Keratinocyte (primary cell): ENCODE results near the gene KCNN1. TPM values are rescaled to one million over a fixed set of nuclear protein-coding genes. Genes with fewer than 3 reads are reported as not detected.
"Not testable (repeated sequence)": the region's sequence is repeated elsewhere in the genome, so short reads cannot be mapped to it uniquely, and the experiment has no call there.

ENCODE experiments used
- DNase-seq: peaks from one replicate; pipeline ENCODE4 v3.0.0-alpha.2; 2011; ENCODE audit warnings: low read depth, missing footprints, low spot score
- FAIRE-seq: peaks from 2 replicates; lab custom pipeline; 2011; peaks lifted over from hg19 to GRCh38; lab: Jason Lieb, UNC
- H2AFZ ChIP-seq: 2 replicates; pipeline ENCODE4 v1.6.0; 2012; ENCODE audit warnings: low read length, control low read depth, inconsistent platforms; ENCODE audit not compliant: control insufficient read depth
- H3K27ac ChIP-seq: 2 replicates; pipeline ENCODE4 v1.5.1; 2011; ENCODE audit warnings: low read length; ENCODE audit not compliant: control insufficient read depth, insufficient read depth
- H3K27me3 ChIP-seq: 3 replicates; pipeline ENCODE4 v1.6.0; 2011; ENCODE audit warnings: low read length; ENCODE audit not compliant: control insufficient read depth, insufficient read depth; ENCODE audit errors: extremely low read depth
- H3K36me3 ChIP-seq, 2 experiments: 2 replicates in 1 of 2; 3 replicates in 1 of 2; pipeline ENCODE4 v1.5.1; 2011; ENCODE audit warnings: low read length in 2 of 2, mild to moderate bottlenecking in 1 of 2; ENCODE audit not compliant: control insufficient read depth in 2 of 2, insufficient read depth in 2 of 2; ENCODE audit errors: extremely low read depth in 1 of 2
- H3K4me1 ChIP-seq: 3 replicates; pipeline ENCODE4 v1.5.1; 2011; ENCODE audit warnings: low read length; ENCODE audit not compliant: control insufficient read depth, insufficient read depth; ENCODE audit errors: extremely low read depth
- H3K4me2 ChIP-seq: 3 replicates; pipeline ENCODE4 v1.6.0; 2011; ENCODE audit warnings: low read depth, low read length; ENCODE audit not compliant: control insufficient read depth, insufficient read depth; ENCODE audit errors: extremely low read depth
- H3K4me3 ChIP-seq, 3 experiments: fragments of 200-600 bp in 1 of 3; sonication (generic) in 1 of 3; 2 replicates in 2 of 3; 3 replicates in 1 of 3; pipeline ENCODE4 v1.5.1; 2011 to 2016; ENCODE audit warnings: low read length in 3 of 3, mild to moderate bottlenecking in 3 of 3, control low read depth in 2 of 3, inconsistent platforms in 1 of 3, low read depth in 1 of 3, mixed read lengths in 1 of 3, mixed run types in 1 of 3, moderate library complexity in 1 of 3; ENCODE audit not compliant: control insufficient read depth in 2 of 3, insufficient read depth in 2 of 3; ENCODE audit errors: extremely low read depth in 1 of 3
- H3K79me2 ChIP-seq: 2 replicates; pipeline ENCODE4 v1.6.0; 2012; ENCODE audit warnings: low read length; ENCODE audit not compliant: control insufficient read depth, insufficient read depth
- H3K9ac ChIP-seq: 3 replicates; pipeline ENCODE4 v1.6.0; 2011; ENCODE audit warnings: low read length; ENCODE audit not compliant: control insufficient read depth, insufficient read depth; ENCODE audit errors: extremely low read depth
- H3K9me1 ChIP-seq: 3 replicates; pipeline ENCODE4 v1.6.0; 2011; ENCODE audit warnings: low read length; ENCODE audit not compliant: control insufficient read depth, insufficient read depth; ENCODE audit errors: extremely low read depth
- H3K9me3 ChIP-seq: 2 replicates; pipeline ENCODE4 v1.5.1; 2012; ENCODE audit warnings: low read depth, low read length; ENCODE audit not compliant: control insufficient read depth
- H4K20me1 ChIP-seq: 3 replicates; pipeline ENCODE4 v1.6.0; 2011; ENCODE audit warnings: low read length; ENCODE audit not compliant: control insufficient read depth, insufficient read depth; ENCODE audit errors: extremely low read depth
- EZH2 ChIP-seq: IDR thresholded peaks from one replicate; pipeline ENCODE4 v1.6.1; 2012; ENCODE audit warnings: inconsistent platforms, mild to moderate bottlenecking, low read length, moderate library complexity
- dilution Hi-C: fragments of 300-500 bp; cut with MboI; formaldehyde crosslinking; loops from one replicate; pipeline ENCODE4 v1.7.0; 2020; ENCODE audit warnings: low sequenced_read_pairs; ENCODE audit not compliant: extremely low pct_ligation_motif_present
- polyA minus RNA-seq, 3 experiments: library from RNA; depleted of rRNA, polyadenylated mRNA; stranded (reverse); fragments of >200 nt; gene quantifications; 1 replicate in 1 of 3; 2 replicates in 1 of 3; 3 replicates in 1 of 3; pipeline ENCODE4 v1.2.3, GENCODE V29; 2011
- polyA plus RNA-seq, 5 experiments: library from polyadenylated mRNA; depleted of rRNA in 3 of 5; stranded (reverse) in 3 of 5; stranded (forward) in 1 of 5; unstranded in 1 of 5; fragments of >200 nt; gene quantifications; 1 replicate in 1 of 5; 2 replicates in 3 of 5; 3 replicates in 1 of 5; pipeline versions ENCODE4 v1.2.1 to v1.2.3, GENCODE V29; 2011 to 2012; ENCODE audit warnings: missing spikeins in 2 of 5, low read depth in 1 of 5, low replicate concordance in 1 of 5
- TF ChIP-seq, protein P1 (sequence below), 3 experiments: IDR thresholded peaks in 1 of 3; conservative IDR thresholded peaks in 1 of 3; optimal IDR thresholded peaks in 1 of 3; 2 replicates in 2 of 3; 3 replicates in 1 of 3; pipeline versions ENCODE3 to v1.5.1; 2011; ENCODE audit warnings: low read length in 3 of 3, mild to moderate bottlenecking in 3 of 3, moderate library complexity in 2 of 3, control low read depth in 1 of 3, inconsistent platforms in 1 of 3; ENCODE audit not compliant: insufficient read depth in 2 of 3; ENCODE audit errors: extremely low read depth in 1 of 3

KCNN1 gene
- not detected in 3 replicates for polyA plus RNA-seq
- not detected for polyA plus RNA-seq (2011; ENCODE audit: low read depth)
- not detected in 2 replicates for polyA plus RNA-seq (2011; cell fraction: cytosol; rRNA removed)
- polyA plus RNA-seq (2011; cell fraction: nucleus; rRNA removed): not detected in 2 replicates
- 0.06 TPM in 1 of 2 replicates, not detected in the other for polyA plus RNA-seq (2012; ENCODE audit: low replicate concordance)
- polyA minus RNA-seq: not detected in 3 replicates
- polyA minus RNA-seq (2011; cell fraction: cytosol; rRNA and poly(A)+ RNA removed): not detected
- polyA minus RNA-seq (2011; cell fraction: nucleus; rRNA and poly(A)+ RNA removed): not detected in 2 replicates

- TF ChIP-seq, protein P1, sequence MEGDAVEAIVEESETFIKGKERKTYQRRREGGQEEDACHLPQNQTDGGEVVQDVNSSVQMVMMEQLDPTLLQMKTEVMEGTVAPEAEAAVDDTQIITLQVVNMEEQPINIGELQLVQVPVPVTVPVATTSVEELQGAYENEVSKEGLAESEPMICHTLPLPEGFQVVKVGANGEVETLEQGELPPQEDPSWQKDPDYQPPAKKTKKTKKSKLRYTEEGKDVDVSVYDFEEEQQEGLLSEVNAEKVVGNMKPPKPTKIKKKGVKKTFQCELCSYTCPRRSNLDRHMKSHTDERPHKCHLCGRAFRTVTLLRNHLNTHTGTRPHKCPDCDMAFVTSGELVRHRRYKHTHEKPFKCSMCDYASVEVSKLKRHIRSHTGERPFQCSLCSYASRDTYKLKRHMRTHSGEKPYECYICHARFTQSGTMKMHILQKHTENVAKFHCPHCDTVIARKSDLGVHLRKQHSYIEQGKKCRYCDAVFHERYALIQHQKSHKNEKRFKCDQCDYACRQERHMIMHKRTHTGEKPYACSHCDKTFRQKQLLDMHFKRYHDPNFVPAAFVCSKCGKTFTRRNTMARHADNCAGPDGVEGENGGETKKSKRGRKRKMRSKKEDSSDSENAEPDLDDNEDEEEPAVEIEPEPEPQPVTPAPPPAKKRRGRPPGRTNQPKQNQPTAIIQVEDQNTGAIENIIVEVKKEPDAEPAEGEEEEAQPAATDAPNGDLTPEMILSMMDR (optimal IDR thresholded peaks at IDR 0.05 in 1 of 3, IDR thresholded peaks at IDR 0.05 in 1 of 3, conservative IDR thresholded peaks at IDR 0.05 in 1 of 3; ENCODE audit: extremely low read depth in 1 of 3, insufficient read depth in 2 of 3, low read length in 3 of 3): no peak
- no peak for TF ChIP-seq EZH2
- H3K9ac ChIP-seq: no peak within 1 kb of the TSS
- no peak within 1 kb of the TSS for H3K4me3 ChIP-seq
- no peaks in the 10 kb centered on the region for H3K79me2 ChIP-seq
- no peaks in the 10 kb centered on the region for H3K9me1 ChIP-seq
- H3K4me2 ChIP-seq: no peak within 1 kb of the TSS
- dilution Hi-C loops: no loop called here
- H3K27me3 ChIP-seq: peaks cover 37% of the 10 kb centered on the region
- FAIRE-seq (no peak), DNase-seq (no peak)
- H3K27ac ChIP-seq: no peak within 1 kb of the TSS
- H3K36me3 ChIP-seq: no peaks in the 10 kb centered on the region
- no peak within 1 kb of the TSS for H2AFZ ChIP-seq
- H4K20me1 ChIP-seq: no peaks in the 10 kb centered on the region
- H3K9me3 ChIP-seq: no peaks in the 10 kb centered on the region
- no peaks in the 10 kb centered on the region for H3K4me1 ChIP-seq
Observed at GRCh38 chr19:17966550-17967256, at the start of gene KCNN1. Gene KCNN1 (plus strand): TSS chr19:17967107. CDS start chr19:17973889, 6,782 bp downstream.

DNA sequence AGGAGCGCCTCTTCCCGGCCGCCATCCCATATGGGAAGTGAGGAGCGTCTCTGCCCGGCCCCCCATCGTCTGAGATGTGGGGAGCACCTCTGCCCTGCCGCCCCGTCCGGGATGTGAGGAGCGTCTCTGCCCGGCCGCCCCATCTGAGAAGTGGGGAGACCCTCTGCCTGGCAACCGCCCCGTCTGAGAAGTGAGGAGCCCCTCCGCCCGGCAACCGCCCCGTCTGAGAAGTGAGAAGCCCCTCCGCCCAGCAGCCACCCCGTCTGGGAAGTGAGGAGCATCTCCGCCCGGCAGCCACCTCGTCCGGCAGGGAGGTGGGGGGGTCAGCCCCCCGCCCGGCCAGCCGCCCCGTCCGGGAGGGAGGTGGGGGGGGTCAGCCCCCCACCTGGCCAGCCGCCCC, 48.8 kb upstream of the KCNN1 start:
- H3K9ac ChIP-seq, H3K4me2 ChIP-seq, H3K27me3 ChIP-seq, H3K79me2 ChIP-seq, H3K27ac ChIP-seq, H3K36me3 ChIP-seq, H3K9me1 ChIP-seq, dilution Hi-C loops, H2AFZ ChIP-seq, H3K9me3 ChIP-seq, FAIRE-seq, DNase-seq, H3K4me1 ChIP-seq, H4K20me1 ChIP-seq, H3K4me3 ChIP-seq: not testable (repeated sequence)

DNA sequence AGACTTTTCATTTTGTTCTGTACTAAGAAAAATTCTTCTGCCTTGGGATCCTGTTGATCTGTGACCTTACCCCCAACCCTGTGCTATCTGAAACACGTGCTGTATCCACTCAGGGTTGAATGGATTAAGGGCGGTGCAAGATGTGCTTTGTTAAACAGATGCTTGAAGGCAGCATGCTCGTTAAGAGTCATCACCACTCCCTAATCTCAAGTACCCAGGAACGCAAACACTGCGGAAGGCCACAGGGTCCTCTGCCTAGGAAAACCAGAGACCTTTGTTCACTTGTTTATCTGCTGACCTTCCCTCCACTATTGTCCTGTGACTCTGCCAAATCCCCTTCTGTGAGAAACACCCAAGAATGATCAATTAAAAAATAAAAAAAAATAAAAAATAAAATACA, 47.8 kb upstream of the KCNN1 start:
- H3K4me3 ChIP-seq, H3K4me1 ChIP-seq, H3K79me2 ChIP-seq, H2AFZ ChIP-seq, H3K4me2 ChIP-seq, H3K36me3 ChIP-seq, H3K9me3 ChIP-seq, H4K20me1 ChIP-seq, H3K9ac ChIP-seq, DNase-seq, H3K9me1 ChIP-seq, FAIRE-seq, H3K27ac ChIP-seq, dilution Hi-C loops, H3K27me3 ChIP-seq: not testable (repeated sequence)
